B cell (primary cell): ENCODE measurements around the gene UQCRH. TPM values are rescaled to one million over a fixed set of nuclear protein-coding genes. Genes with fewer than 3 reads are reported as not detected.

ENCODE experiments used
- ATAC-seq: fragments of 200-7000 bp; cut with Tn5 transposase; one replicate; pipeline ENCODE4 v1.10.0; 2021; ENCODE audit warnings: low read depth, mild to moderate bottlenecking, moderate number of reproducible peaks, moderate library complexity
- CTCF ChIA-PET: fragments of 350-600 bp; sonication (Branson Sonifier 250); formaldehyde crosslinking; loops from one replicate; lab custom pipeline; 2021; ENCODE audit warnings: antibody characterized with exemption, inconsistent platforms; lab: Charles Lee
- POLR2A ChIA-PET: fragments of 350-600 bp; sonication (Branson Sonifier 250); formaldehyde crosslinking; loops from one replicate; lab custom pipeline; 2021; ENCODE audit warnings: antibody characterized with exemption; lab: Charles Lee
- DNase-seq: peaks from one replicate; pipeline ENCODE4 v3.0.0; 2013
- H2AFZ ChIP-seq: 2 replicates; pipeline ENCODE4 v1.6.1; 2012; ENCODE audit warnings: mild to moderate bottlenecking, low read depth, low read length; ENCODE audit not compliant: insufficient read depth, poor library complexity, severe bottlenecking
- H3K27ac ChIP-seq, 2 donors: 1 replicate in 1 of 2; 2 replicates in 1 of 2; pipeline ENCODE4 v1.5.1; 2012 to 2013; ENCODE audit warnings: low read length in 2 of 2, mild to moderate bottlenecking in 2 of 2, moderate library complexity in 1 of 2
- H3K27me3 ChIP-seq, 4 experiments: fragments of 200-600 bp in 1 of 4; sonication (generic) in 1 of 4; replicated peaks in 1 of 4; 1 replicate in 2 of 4; 2 replicates in 2 of 4; pipeline versions ENCODE4 v1.6.1 to v1.7.0; 2013 to 2016; ENCODE audit warnings: low read length in 3 of 4, mild to moderate bottlenecking in 2 of 4, mixed read lengths in 1 of 4, moderate library complexity in 1 of 4; ENCODE audit not compliant: insufficient read depth in 4 of 4, control insufficient read depth in 3 of 4; ENCODE audit errors: control extremely low read depth in 1 of 4
- H3K36me3 ChIP-seq, 2 experiments: replicated peaks in 1 of 2; 1 replicate in 1 of 2; 2 replicates in 1 of 2; pipeline versions ENCODE4 v1.6.1 to v1.7.1; 2013; ENCODE audit warnings: low read length in 1 of 2; ENCODE audit not compliant: insufficient read depth in 2 of 2, control insufficient read depth in 1 of 2; ENCODE audit errors: control extremely low read depth in 1 of 2, extremely low read depth in 1 of 2
- H3K4me1 ChIP-seq, 2 donors: fragments of 200-600 bp in 1 of 2; sonication (generic) in 1 of 2; 1 replicate in 1 of 2; 2 replicates in 1 of 2; pipeline versions ENCODE4 v1.5.1 to v1.6.1; 2013 to 2017; ENCODE audit warnings: low read length in 2 of 2; ENCODE audit not compliant: control insufficient read depth in 2 of 2, insufficient read depth in 2 of 2
- H3K4me2 ChIP-seq: replicated peaks from 2 replicates; pipeline ENCODE3; 2012; ENCODE audit warnings: mild to moderate bottlenecking, low read depth, low read length; ENCODE audit not compliant: poor library complexity, severe bottlenecking
- H3K4me3 ChIP-seq, 5 experiments: fragments of 200-600 bp in 1 of 5; sonication (generic) in 1 of 5; 1 replicate in 3 of 5; 2 replicates in 2 of 5; pipeline versions ENCODE4 v1.5.1 to v1.7.0; 2011 to 2016; ENCODE audit warnings: low read length in 4 of 5, mild to moderate bottlenecking in 4 of 5, low read depth in 2 of 5, control low read depth in 1 of 5, moderate library complexity in 1 of 5; ENCODE audit not compliant: insufficient read depth in 1 of 5; ENCODE audit errors: control extremely low read depth in 1 of 5, extremely low read depth in 1 of 5
- H3K79me2 ChIP-seq: fragments of 200-600 bp; sonication (generic); one replicate; pipeline ENCODE4 v1.6.0; 2016; ENCODE audit warnings: low read length; ENCODE audit not compliant: control insufficient read depth, insufficient read depth
- H3K9ac ChIP-seq: fragments of 200-600 bp; sonication (generic); 2 replicates; pipeline ENCODE4 v1.6.1; 2017; ENCODE audit warnings: mild to moderate bottlenecking, low read length, moderate library complexity
- H3K9me3 ChIP-seq, 3 donors: one replicate each; pipeline versions ENCODE4 v1.6.1 to v1.7.1; 2013; ENCODE audit warnings: low read length in 2 of 3; ENCODE audit not compliant: control insufficient read depth in 2 of 3, insufficient read depth in 1 of 3; ENCODE audit errors: control extremely low read depth in 1 of 3
- H4K20me1 ChIP-seq: 2 replicates; pipeline ENCODE4 v1.6.0; 2012; ENCODE audit warnings: mild to moderate bottlenecking, low read length; ENCODE audit not compliant: insufficient read depth, control insufficient read depth, poor library complexity, severe bottlenecking
- H3K27ac Mint-ChIP-seq: one replicate; pipeline ENCODE4 v1.8.0; 2021; ENCODE audit warnings: mixed read lengths
- H3K27me3 Mint-ChIP-seq: one replicate; pipeline ENCODE4 v1.8.0; 2021; ENCODE audit warnings: mixed read lengths
- H3K4me1 Mint-ChIP-seq: one replicate; pipeline ENCODE4 v1.8.0; 2021; ENCODE audit warnings: mixed read lengths
- H3K4me3 Mint-ChIP-seq: one replicate; pipeline ENCODE4 v1.8.0; 2021; ENCODE audit warnings: mixed read lengths
- H3K9me3 Mint-ChIP-seq: one replicate; pipeline ENCODE4 v1.8.0; 2022; ENCODE audit warnings: mixed read lengths; ENCODE audit not compliant: insufficient read depth
- EZH2 ChIP-seq: IDR thresholded peaks from 2 replicates; pipeline ENCODE4 v1.6.1; 2012; ENCODE audit warnings: borderline replicate concordance, low read depth, mild to moderate bottlenecking, moderate library complexity, low read length; ENCODE audit not compliant: insufficient read depth, poor library complexity, severe bottlenecking
- WGBS: methylation state at CpG from one replicate; pipeline ENCODE4 v1.1.5; 2013; ENCODE audit warnings: missing lambda C conversion rate; ENCODE audit not compliant: insufficient coverage; 5-methylcytosine and 5-hydroxymethylcytosine counted together
- intact Hi-C: fragments of 100-400 bp; cut with micrococcal nuclease; formaldehyde crosslinking; loops from one replicate; pipeline ENCODE4 v1.10.0; 2022
- polyA plus RNA-seq: library from polyadenylated mRNA; depleted of rRNA; stranded (reverse); fragments of >200 nt; gene quantifications from 2 replicates; pipeline ENCODE4 v1.2.3, GENCODE V29; 2012
- total RNA-seq, 2 donors: library from RNA; stranded (reverse); fragments of 120-200 nt in 1 of 2; gene quantifications; 1 replicate in 1 of 2; 2 replicates in 1 of 2; pipeline versions ENCODE4 v1.2.3 to v1.2.4, GENCODE V29; 2013 to 2022
- TF ChIP-seq, protein P1 (sequence below): fragments of 200-600 bp; IDR thresholded peaks from one replicate; pipeline ENCODE4 v1.8.0; 2022; ENCODE audit warnings: antibody characterized with exemption, mild to moderate bottlenecking

The UQCRH gene
- total and polyA plus RNA-seq, 2 donors (not counting 1 experiment from before 2014, with no cell fraction given) = 146 to 310 TPM

DNA sequence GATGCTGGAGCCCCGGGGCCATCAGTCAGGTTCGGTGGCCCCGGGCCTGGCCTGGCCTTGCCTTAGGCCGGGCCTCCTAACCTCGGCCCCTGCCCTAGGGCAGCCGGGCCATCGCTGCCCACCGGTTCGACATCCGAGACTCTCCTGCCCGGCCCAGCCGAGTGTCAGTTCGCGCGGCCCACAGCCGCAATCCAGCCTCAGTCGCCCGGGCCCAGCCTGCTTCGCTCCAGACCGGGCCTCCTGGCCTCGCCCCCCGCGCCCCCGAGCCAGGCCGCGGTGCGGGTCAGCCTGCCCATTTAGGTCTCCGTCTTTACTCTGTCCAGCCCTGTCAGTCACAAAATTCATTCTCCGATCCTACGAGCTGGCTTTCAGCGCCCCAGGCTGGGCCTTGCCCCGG, 859 bp upstream of the UQCRH start:
- H3K4me1 ChIP-seq = peaks cover 23 to 40% of the 10 kb centered on the region in 2 donors
- Mint-ChIP-seq H3K4me3 (peak overlapping the region; percentile 100), H3K4me1 (peaks cover 46% of the 10 kb centered on the region), H3K27me3 (no peaks in the 10 kb centered on the region), H3K27ac (peak overlapping the region; percentile 99), H3K9me3 (no peaks in the 10 kb centered on the region)
- TF ChIP-seq, protein P1, sequence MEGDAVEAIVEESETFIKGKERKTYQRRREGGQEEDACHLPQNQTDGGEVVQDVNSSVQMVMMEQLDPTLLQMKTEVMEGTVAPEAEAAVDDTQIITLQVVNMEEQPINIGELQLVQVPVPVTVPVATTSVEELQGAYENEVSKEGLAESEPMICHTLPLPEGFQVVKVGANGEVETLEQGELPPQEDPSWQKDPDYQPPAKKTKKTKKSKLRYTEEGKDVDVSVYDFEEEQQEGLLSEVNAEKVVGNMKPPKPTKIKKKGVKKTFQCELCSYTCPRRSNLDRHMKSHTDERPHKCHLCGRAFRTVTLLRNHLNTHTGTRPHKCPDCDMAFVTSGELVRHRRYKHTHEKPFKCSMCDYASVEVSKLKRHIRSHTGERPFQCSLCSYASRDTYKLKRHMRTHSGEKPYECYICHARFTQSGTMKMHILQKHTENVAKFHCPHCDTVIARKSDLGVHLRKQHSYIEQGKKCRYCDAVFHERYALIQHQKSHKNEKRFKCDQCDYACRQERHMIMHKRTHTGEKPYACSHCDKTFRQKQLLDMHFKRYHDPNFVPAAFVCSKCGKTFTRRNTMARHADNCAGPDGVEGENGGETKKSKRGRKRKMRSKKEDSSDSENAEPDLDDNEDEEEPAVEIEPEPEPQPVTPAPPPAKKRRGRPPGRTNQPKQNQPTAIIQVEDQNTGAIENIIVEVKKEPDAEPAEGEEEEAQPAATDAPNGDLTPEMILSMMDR = no peak
- no peak for TF ChIP-seq EZH2
- no peaks in the 10 kb centered on the region for H3K9me3 ChIP-seq
- intact Hi-C loops = loop anchor here (1.0 to 5.0 kb wide), 9 partner anchors 30 to 552 kb away; partner anchors contain the start of genes EFCAB14, IPP, MKNK1 and NSUN4
- H3K27me3 ChIP-seq = no peaks in the 10 kb centered on the region
- peak overlapping the region; percentile 97 for H3K4me2 ChIP-seq
- peak overlapping the region; percentile 92 for H2AFZ ChIP-seq
- ChIA-PET POLR2A (interaction anchor here (1.0 to 2.1 kb wide), 6 partner anchors 31 to 718 kb away, joined by 3 to 17 read pairs (median 6); partner anchors contain the start of genes EFCAB14, GPBP1L1, NASP and NSUN4), CTCF (interaction anchor here (0.8 to 3.9 kb wide), 8 partner anchors 26 to 1031 kb away, joined by 3 to 36 read pairs (median 6); partner anchors contain the start of genes CMPK1 and NSUN4)
- H4K20me1 ChIP-seq = peaks cover 44% of the 10 kb centered on the region
- H3K27ac ChIP-seq = peak overlapping the region; percentile 77 to 92
- peaks cover 88% of the 10 kb centered on the region for H3K79me2 ChIP-seq
- peak overlapping the region; percentile 95 for H3K9ac ChIP-seq
- no peak for DNase-seq
- peaks cover 0 to 5% of the 10 kb centered on the region in 2 experiments for H3K36me3 ChIP-seq
- WGBS = under 1% methylated on average over 32 of the region's 32 CpGs
- ATAC-seq = peak; percentile 4
- peak overlapping the region; percentile 2 to 98 (median 79) for H3K4me3 ChIP-seq

DNA sequence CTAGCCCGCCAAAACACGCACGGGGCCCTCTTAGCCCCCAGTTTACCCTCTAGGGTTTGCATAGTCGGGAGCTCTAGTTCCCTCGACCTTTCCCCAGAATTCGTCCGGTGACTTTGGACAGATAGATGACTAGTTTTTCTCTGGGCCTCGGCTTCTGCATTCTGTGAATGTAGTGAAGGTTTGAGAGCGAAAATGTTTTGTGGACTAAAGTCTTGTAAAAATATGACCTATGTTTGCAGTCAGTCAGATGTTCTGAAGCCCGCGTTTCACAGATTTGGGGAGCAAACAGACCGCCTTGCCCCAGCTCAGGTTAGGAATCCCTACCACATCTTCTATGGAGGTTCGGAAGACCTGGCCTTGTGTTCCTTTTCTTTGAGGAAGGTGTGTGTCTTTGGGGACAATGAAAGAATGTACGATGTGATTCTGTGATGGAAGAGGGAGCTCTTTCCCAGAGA, 401 bp downstream of the UQCRH start:
- peaks cover 0 to 9% of the 10 kb centered on the region in 2 experiments for H3K36me3 ChIP-seq
- ChIA-PET POLR2A (interaction anchor here (1.2 to 2.1 kb wide), 6 partner anchors 30 to 719 kb away, joined by 3 to 17 read pairs (median 8); partner anchors contain the start of genes GPBP1L1, NASP, NSUN4 and RAD54L), CTCF (interaction anchor here (2.1 to 3.9 kb wide), 4 partner anchors 29 to 45 kb away, joined by 5 to 36 read pairs (median 23); partner anchors contain the start of gene NSUN4)
- H3K4me3 Mint-ChIP-seq = peak overlapping the region; percentile 100
- H2AFZ ChIP-seq = peak overlapping the region; percentile 92
- H3K4me3 ChIP-seq = peak overlapping the region; percentile 67 to 98 (median 82)
- no peaks in the 10 kb centered on the region for H3K9me3 ChIP-seq
- H3K4me1 ChIP-seq = peaks cover 24 to 46% of the 10 kb centered on the region in 2 donors
- H3K27me3 ChIP-seq = no peaks in the 10 kb centered on the region
- H3K9ac ChIP-seq = peak overlapping the region; percentile 95
- TF ChIP-seq EZH2 = no peak
- TF ChIP-seq, protein P1 = no peak
- no peaks in the 10 kb centered on the region for H3K27me3 Mint-ChIP-seq
- H3K9me3 Mint-ChIP-seq = no peaks in the 10 kb centered on the region
- DNase-seq (no peak), ATAC-seq (no peak)
- WGBS = 0% methylated on average over 10 of the region's 14 CpGs
- intact Hi-C loops = loop anchor here (1.0 to 5.0 kb wide), 9 partner anchors 29 to 553 kb away; partner anchors contain the start of genes EFCAB14, IPP, MKNK1 and NSUN4
- peak overlapping the region; percentile 97 for H3K4me2 ChIP-seq
- H3K4me1 Mint-ChIP-seq = peaks cover 51% of the 10 kb centered on the region
- peak overlapping the region; percentile 77 to 92 for H3K27ac ChIP-seq
- H4K20me1 ChIP-seq = peaks cover 52% of the 10 kb centered on the region
- peak overlapping the region; percentile 99 for H3K27ac Mint-ChIP-seq
- H3K79me2 ChIP-seq = peaks cover 94% of the 10 kb centered on the region
